GM12878 (cell line): ENCODE measurements around the gene PHACTR1. TPM values are rescaled to one million over a fixed set of nuclear protein-coding genes. Genes with fewer than 3 reads are reported as not detected.

Experiments
- CHD2 ChIP-seq: IDR thresholded peaks from 2 replicates; pipeline ENCODE4 v1.6.1; 2011; ENCODE audit warnings: low read depth, low read length, improper control_type of control experiment, borderline replicate concordance
- IKZF1 ChIP-seq: fragments of 450-650 bp; conservative IDR thresholded peaks from 2 replicates; pipeline ENCODE4 v1.6.1; 2017; ENCODE audit warnings: antibody characterized with exemption, mild to moderate bottlenecking
- JUNB ChIP-seq: IDR thresholded peaks from 2 replicates; pipeline ENCODE4 v1.6.1; 2016; ENCODE audit warnings: antibody characterized with exemption, mild to moderate bottlenecking
- MTA2 ChIP-seq: fragments of 450-650 bp; IDR thresholded peaks from 2 replicates; pipeline ENCODE4 v1.6.1; 2016; ENCODE audit warnings: low read depth, mild to moderate bottlenecking, moderate library complexity
- NBN ChIP-seq: fragments of 450-650 bp; IDR thresholded peaks from 2 replicates; pipeline ENCODE4 v1.6.1; 2016
- RELA ChIP-seq: fragments of 450-650 bp; IDR thresholded peaks from 2 replicates; pipeline ENCODE4 v1.8.0; 2014; ENCODE audit warnings: borderline replicate concordance; ENCODE audit not compliant: partially characterized antibody
- RUNX3 ChIP-seq: IDR thresholded peaks from 2 replicates; pipeline ENCODE4 v1.6.1; 2012; ENCODE audit warnings: low read length, inconsistent platforms
- polyA plus RNA-seq, 11 experiments: library from polyadenylated mRNA; depleted of rRNA in 4 of 11; unstranded in 6 of 11; stranded (reverse) in 5 of 11; fragments of >200 nt; fragmentation: Nextera tagmentation in 4 of 11; fragmentation: Illumina TruSeq in 1 of 11; extraction: Ambion mirVana in 4 of 11; extraction: Trizol in 1 of 11; gene quantifications; 1 replicate in 1 of 11; 2 replicates in 10 of 11; pipeline versions ENCODE4 v1.2.1 to v1.2.3, GENCODE V29; 2011 to 2016; ENCODE audit warnings: inconsistent platforms in 2 of 11, missing spikeins in 2 of 11, low read depth in 1 of 11
- total RNA-seq, 4 experiments: library from RNA; depleted of rRNA in 3 of 4; stranded (reverse); fragments of >200 nt in 3 of 4; fragmentation: Illumina TruSeq in 1 of 4; extraction: Trizol in 1 of 4; gene quantifications; 2 replicates each; pipeline versions ENCODE4 v1.2.1 to v1.2.3, GENCODE V29; 2013 to 2021
- TF ChIP-seq, protein P1 (sequence below): fragments of 450-650 bp; IDR thresholded peaks from 2 replicates; pipeline ENCODE4 v1.6.1; 2017; ENCODE audit warnings: borderline replicate concordance
- TF ChIP-seq, protein P2 (sequence below): fragments of 450-650 bp; IDR thresholded peaks from 2 replicates; pipeline ENCODE4 v1.6.1; 2018; ENCODE audit warnings: borderline replicate concordance, mild to moderate bottlenecking; ENCODE audit not compliant: partially characterized antibody
- TF ChIP-seq, protein P3 (sequence below): fragments of 450-650 bp; formaldehyde crosslinking; IDR thresholded peaks from 2 replicates; pipeline ENCODE4 v1.5.0; 2022; ENCODE audit warnings: mild to moderate bottlenecking, missing genetic modification characterization
- TF ChIP-seq, protein P4 (sequence below): IDR thresholded peaks from 2 replicates; pipeline ENCODE4 v1.6.1; 2012; ENCODE audit warnings: improper control_type of control experiment, low read depth, low read length; ENCODE audit not compliant: insufficient replicate concordance

PHACTR1 gene
- total and polyA plus RNA-seq, 10 of the 15 experiments (the other 5 are each of a cell fraction or from before 2014, with no cell fraction given), result 34.2 to 94.6 (median 62.3) TPM

DNA sequence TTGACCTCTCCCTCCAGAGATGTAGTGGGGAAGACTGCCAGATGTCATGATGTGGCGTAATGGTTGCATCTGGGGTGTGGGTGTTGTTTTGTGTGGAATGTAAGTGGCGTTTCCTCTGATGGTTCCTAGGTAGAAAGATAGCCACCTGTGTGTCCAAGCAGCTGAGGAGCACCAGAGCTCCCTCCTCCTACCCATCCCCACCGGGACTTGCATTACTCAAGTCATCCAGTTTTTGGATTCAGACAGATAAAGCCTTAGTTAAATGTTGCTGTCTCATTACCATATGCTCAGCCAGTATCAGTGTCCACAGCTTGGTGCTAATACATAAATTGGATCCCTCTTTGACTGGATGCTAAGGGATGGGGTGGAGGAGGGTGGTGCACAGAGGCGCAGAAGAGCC is 329.5 kb downstream of the PHACTR1 start (continued):
- TF ChIP-seq RUNX3, result no peak
- no peak for TF ChIP-seq NBN
- TF ChIP-seq JUNB, result no peak
- no peak for TF ChIP-seq IKZF1
- TF ChIP-seq, protein P1, sequence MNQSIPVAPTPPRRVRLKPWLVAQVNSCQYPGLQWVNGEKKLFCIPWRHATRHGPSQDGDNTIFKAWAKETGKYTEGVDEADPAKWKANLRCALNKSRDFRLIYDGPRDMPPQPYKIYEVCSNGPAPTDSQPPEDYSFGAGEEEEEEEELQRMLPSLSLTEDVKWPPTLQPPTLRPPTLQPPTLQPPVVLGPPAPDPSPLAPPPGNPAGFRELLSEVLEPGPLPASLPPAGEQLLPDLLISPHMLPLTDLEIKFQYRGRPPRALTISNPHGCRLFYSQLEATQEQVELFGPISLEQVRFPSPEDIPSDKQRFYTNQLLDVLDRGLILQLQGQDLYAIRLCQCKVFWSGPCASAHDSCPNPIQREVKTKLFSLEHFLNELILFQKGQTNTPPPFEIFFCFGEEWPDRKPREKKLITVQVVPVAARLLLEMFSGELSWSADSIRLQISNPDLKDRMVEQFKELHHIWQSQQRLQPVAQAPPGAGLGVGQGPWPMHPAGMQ, result no peak
- TF ChIP-seq, protein P2, sequence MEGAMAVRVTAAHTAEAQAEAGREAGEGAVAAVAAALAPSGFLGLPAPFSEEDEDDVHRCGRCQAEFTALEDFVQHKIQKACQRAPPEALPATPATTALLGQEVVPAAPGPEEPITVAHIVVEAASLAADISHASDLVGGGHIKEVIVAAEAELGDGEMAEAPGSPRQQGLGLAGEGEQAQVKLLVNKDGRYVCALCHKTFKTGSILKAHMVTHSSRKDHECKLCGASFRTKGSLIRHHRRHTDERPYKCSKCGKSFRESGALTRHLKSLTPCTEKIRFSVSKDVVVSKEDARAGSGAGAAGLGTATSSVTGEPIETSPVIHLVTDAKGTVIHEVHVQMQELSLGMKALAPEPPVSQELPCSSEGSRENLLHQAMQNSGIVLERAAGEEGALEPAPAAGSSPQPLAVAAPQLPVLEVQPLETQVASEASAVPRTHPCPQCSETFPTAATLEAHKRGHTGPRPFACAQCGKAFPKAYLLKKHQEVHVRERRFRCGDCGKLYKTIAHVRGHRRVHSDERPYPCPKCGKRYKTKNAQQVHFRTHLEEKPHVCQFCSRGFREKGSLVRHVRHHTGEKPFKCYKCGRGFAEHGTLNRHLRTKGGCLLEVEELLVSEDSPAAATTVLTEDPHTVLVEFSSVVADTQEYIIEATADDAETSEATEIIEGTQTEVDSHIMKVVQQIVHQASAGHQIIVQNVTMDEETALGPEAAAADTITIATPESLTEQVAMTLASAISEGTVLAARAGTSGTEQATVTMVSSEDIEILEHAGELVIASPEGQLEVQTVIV, result no peak
- TF ChIP-seq RELA, result no peak
- TF ChIP-seq, protein P3, sequence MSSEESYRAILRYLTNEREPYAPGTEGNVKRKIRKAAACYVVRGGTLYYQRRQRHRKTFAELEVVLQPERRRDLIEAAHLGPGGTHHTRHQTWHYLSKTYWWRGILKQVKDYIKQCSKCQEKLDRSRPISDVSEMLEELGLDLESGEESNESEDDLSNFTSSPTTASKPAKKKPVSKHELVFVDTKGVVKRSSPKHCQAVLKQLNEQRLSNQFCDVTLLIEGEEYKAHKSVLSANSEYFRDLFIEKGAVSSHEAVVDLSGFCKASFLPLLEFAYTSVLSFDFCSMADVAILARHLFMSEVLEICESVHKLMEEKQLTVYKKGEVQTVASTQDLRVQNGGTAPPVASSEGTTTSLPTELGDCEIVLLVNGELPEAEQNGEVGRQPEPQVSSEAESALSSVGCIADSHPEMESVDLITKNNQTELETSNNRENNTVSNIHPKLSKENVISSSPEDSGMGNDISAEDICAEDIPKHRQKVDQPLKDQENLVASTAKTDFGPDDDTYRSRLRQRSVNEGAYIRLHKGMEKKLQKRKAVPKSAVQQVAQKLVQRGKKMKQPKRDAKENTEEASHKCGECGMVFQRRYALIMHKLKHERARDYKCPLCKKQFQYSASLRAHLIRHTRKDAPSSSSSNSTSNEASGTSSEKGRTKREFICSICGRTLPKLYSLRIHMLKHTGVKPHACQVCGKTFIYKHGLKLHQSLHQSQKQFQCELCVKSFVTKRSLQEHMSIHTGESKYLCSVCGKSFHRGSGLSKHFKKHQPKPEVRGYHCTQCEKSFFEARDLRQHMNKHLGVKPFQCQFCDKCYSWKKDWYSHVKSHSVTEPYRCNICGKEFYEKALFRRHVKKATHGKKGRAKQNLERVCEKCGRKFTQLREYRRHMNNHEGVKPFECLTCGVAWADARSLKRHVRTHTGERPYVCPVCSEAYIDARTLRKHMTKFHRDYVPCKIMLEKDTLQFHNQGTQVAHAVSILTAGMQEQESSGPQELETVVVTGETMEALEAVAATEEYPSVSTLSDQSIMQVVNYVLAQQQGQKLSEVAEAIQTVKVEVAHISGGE, result no peak
- no peak for TF ChIP-seq CHD2
- TF ChIP-seq MTA2, result no peak
- TF ChIP-seq, protein P4, sequence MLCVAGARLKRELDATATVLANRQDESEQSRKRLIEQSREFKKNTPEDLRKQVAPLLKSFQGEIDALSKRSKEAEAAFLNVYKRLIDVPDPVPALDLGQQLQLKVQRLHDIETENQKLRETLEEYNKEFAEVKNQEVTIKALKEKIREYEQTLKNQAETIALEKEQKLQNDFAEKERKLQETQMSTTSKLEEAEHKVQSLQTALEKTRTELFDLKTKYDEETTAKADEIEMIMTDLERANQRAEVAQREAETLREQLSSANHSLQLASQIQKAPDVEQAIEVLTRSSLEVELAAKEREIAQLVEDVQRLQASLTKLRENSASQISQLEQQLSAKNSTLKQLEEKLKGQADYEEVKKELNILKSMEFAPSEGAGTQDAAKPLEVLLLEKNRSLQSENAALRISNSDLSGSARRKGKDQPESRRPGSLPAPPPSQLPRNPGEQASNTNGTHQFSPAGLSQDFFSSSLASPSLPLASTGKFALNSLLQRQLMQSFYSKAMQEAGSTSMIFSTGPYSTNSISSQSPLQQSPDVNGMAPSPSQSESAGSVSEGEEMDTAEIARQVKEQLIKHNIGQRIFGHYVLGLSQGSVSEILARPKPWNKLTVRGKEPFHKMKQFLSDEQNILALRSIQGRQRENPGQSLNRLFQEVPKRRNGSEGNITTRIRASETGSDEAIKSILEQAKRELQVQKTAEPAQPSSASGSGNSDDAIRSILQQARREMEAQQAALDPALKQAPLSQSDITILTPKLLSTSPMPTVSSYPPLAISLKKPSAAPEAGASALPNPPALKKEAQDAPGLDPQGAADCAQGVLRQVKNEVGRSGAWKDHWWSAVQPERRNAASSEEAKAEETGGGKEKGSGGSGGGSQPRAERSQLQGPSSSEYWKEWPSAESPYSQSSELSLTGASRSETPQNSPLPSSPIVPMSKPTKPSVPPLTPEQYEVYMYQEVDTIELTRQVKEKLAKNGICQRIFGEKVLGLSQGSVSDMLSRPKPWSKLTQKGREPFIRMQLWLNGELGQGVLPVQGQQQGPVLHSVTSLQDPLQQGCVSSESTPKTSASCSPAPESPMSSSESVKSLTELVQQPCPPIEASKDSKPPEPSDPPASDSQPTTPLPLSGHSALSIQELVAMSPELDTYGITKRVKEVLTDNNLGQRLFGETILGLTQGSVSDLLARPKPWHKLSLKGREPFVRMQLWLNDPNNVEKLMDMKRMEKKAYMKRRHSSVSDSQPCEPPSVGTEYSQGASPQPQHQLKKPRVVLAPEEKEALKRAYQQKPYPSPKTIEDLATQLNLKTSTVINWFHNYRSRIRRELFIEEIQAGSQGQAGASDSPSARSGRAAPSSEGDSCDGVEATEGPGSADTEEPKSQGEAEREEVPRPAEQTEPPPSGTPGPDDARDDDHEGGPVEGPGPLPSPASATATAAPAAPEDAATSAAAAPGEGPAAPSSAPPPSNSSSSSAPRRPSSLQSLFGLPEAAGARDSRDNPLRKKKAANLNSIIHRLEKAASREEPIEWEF, result no peak
